NCI-H2029 (cell line): ENCODE results near the gene MZB1.
"Not testable (repeated sequence)": the region's sequence is repeated elsewhere in the genome, so short reads cannot be mapped to it uniquely, and the experiment has no call there.

Experiments used
- DNase-seq: peaks from one replicate; lab custom pipeline; 2025; lab: John Stamatoyannopoulos, UW

The MZB1 gene

GRCh38 chr5:139374909-139375308 is 14.8 kb downstream of the MZB1 start:
- DNase-seq = no peak

GRCh38 chr5:139371482-139372435 is 18.0 kb downstream of the MZB1 start:
- DNase-seq = no peak

- no peak for DNase-seq
Observed at GRCh38 chr5:139369181-139369580, 20.5 kb downstream of the MZB1 start.

- DNase-seq = no peak
Observed at GRCh38 chr5:139368613-139369012, 21.1 kb downstream of the MZB1 start.

GRCh38 chr5:139364466-139364865 is 25.2 kb downstream of the MZB1 start:
- no peak for DNase-seq

GRCh38 chr5:139363937-139364336 is 25.8 kb downstream of the MZB1 start:
- DNase-seq = no peak

- no peak for DNase-seq
Observed at GRCh38 chr5:139361835-139362429, 27.8 kb downstream of the MZB1 start.

- no peak for DNase-seq
Observed at GRCh38 chr5:139360384-139360783, 29.3 kb downstream of the MZB1 start.

GRCh38 chr5:139358064-139358463 is 31.6 kb downstream of the MZB1 start:
- DNase-seq = no peak

GRCh38 chr5:139355900-139356299 is 33.8 kb downstream of the MZB1 start:
- not testable (repeated sequence) for DNase-seq

- DNase-seq = no peak
Observed at GRCh38 chr5:139354186-139354585, 35.5 kb downstream of the MZB1 start.

GRCh38 chr5:139347863-139348262 is 41.9 kb downstream of the MZB1 start:
- not testable (repeated sequence) for DNase-seq

GRCh38 chr5:139345442-139345841 is 44.3 kb downstream of the MZB1 start:
- not testable (repeated sequence) for DNase-seq

GRCh38 chr5:139344177-139344576 is 45.5 kb downstream of the MZB1 start:
- DNase-seq = no peak

GRCh38 chr5:139343476-139343875 is 46.2 kb downstream of the MZB1 start:
- DNase-seq = no peak

- DNase-seq = no peak
Observed at GRCh38 chr5:139342423-139342723, 47.3 kb downstream of the MZB1 start.

- DNase-seq = peak; percentile 97
Observed at GRCh38 chr5:139341689-139342422, 47.9 kb downstream of the MZB1 start, which contains the start of gene PAIP2. PAIP2 (plus strand) TSS chr5:139341854; CDS start chr5:139363785, 21,931 bp downstream.

- no peak for DNase-seq
Observed at GRCh38 chr5:139341187-139341688, 48.5 kb downstream of the MZB1 start.

- no peak for DNase-seq
Observed at GRCh38 chr5:139340051-139340450, 49.7 kb downstream of the MZB1 start.
